BLaER1 treated with 17β-estradiol and CSF1 and Interleukin-3, amounts not matched to agents 10 nM and 100 nM (cell line): ENCODE data around the gene AP5Z1.
"Not testable (repeated sequence)": the region's sequence is repeated elsewhere in the genome, so short reads cannot be mapped to it uniquely, and the experiment has no call there.

Experiments used
- H3K27ac ChIP-seq, 11 experiments: shearing (Covaris generic); formaldehyde crosslinking; 2 replicates each; pipeline ENCODE4 v1.8.1; 2022
- H3K27me3 ChIP-seq, 11 experiments: shearing (Covaris generic); formaldehyde crosslinking; 2 replicates each; pipeline ENCODE4 v1.8.1; 2022
- H3K36me3 ChIP-seq, 11 experiments: shearing (Covaris generic); formaldehyde crosslinking; 2 replicates each; pipeline ENCODE4 v1.8.1; 2022
- H3K4me1 ChIP-seq, 10 experiments: shearing (Covaris generic); formaldehyde crosslinking; 2 replicates each; pipeline ENCODE4 v1.8.1; 2022
- H3K4me2 ChIP-seq, 11 experiments: shearing (Covaris generic); formaldehyde crosslinking; 2 replicates each; pipeline ENCODE4 v1.8.1; 2022
- H3K4me3 ChIP-seq, 10 experiments: shearing (Covaris generic); formaldehyde crosslinking; 2 replicates each; pipeline ENCODE4 v1.8.1; 2022
- H3K9ac ChIP-seq, 11 experiments: shearing (Covaris generic); formaldehyde crosslinking; 2 replicates each; pipeline ENCODE4 v1.8.1; 2022
- H3K9me3 ChIP-seq, 11 experiments: shearing (Covaris generic); formaldehyde crosslinking; replicated peaks in 1 of 11; 2 replicates each; pipeline ENCODE4 v1.8.1; 2022
- H4K20me1 ChIP-seq, 11 experiments: shearing (Covaris generic); formaldehyde crosslinking; 2 replicates each; pipeline ENCODE4 v1.8.1; 2022
- Cebpa-rat ChIP-seq, 11 experiments: shearing (Covaris generic); IDR thresholded peaks; 2 replicates each; pipeline ENCODE4 v1.8.1; 2022

Gene AP5Z1

DNA sequence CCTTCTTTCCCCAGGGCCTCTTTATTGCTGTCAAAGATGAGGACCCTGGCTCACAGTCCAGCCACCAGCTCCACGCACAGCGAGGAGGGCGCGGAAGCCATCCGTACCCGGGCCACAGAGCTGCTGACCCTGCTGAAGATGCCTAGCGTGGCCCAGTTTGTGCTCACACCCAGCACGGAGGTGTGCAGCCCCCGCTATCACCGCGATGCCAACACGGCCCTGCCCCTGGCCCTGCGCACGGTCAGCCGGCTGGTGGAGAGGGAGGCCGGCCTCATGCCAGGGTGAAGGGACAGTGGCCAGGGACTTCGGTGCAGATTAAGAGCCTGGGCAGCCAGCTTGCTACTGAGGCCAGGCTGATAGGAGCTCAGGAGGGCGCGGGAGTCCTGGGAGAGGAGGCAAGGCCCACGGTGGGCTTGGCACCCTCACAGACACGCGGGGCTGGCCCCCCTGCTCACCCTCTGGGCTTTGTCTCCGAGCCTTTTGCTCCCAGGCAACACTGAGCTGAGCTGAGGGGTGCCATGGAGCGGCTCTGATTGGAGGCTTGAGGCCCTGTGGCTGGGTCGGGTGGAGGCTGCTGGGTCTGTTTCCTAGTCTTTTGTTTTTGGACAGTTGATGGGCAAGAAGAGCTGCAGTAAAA is 15.8 kb downstream of the AP5Z1 start:
- H3K27ac ChIP-seq = peak overlapping the region in 5 of 11 experiments; percentile 21 to 56 (median 50); a peak in 6 of 22 replicates
- H3K4me1 ChIP-seq = peaks cover 21 to 48% (median 41%) of the 10 kb centered on the region in 10 experiments
- no peak for TF ChIP-seq Cebpa-rat (IDR thresholded peaks at IDR 0.05)
- H3K27me3 ChIP-seq = no peaks in the 10 kb centered on the region
- peak overlapping the region in 9 of 11 experiments; percentile 5 to 60 (median 51); a peak in 14 of 22 replicates for H3K9ac ChIP-seq
- peak overlapping the region in 2 of 10 experiments; percentile 11 to 48; a peak in 2 of 20 replicates for H3K4me3 ChIP-seq
- H4K20me1 ChIP-seq = peaks cover 0 to 84% (median 43%) of the 10 kb centered on the region in 11 experiments; a peak in 17 of 22 replicates
- peaks cover 0 to 4% (median 0%) of the 10 kb centered on the region in 11 experiments; a peak in 1 of 22 replicates for H3K9me3 ChIP-seq
- peaks cover 49 to 69% (median 59%) of the 10 kb centered on the region in 11 experiments for H3K36me3 ChIP-seq
- H3K4me2 ChIP-seq = peak overlapping the region; percentile 35 to 99 (median 82)

DNA sequence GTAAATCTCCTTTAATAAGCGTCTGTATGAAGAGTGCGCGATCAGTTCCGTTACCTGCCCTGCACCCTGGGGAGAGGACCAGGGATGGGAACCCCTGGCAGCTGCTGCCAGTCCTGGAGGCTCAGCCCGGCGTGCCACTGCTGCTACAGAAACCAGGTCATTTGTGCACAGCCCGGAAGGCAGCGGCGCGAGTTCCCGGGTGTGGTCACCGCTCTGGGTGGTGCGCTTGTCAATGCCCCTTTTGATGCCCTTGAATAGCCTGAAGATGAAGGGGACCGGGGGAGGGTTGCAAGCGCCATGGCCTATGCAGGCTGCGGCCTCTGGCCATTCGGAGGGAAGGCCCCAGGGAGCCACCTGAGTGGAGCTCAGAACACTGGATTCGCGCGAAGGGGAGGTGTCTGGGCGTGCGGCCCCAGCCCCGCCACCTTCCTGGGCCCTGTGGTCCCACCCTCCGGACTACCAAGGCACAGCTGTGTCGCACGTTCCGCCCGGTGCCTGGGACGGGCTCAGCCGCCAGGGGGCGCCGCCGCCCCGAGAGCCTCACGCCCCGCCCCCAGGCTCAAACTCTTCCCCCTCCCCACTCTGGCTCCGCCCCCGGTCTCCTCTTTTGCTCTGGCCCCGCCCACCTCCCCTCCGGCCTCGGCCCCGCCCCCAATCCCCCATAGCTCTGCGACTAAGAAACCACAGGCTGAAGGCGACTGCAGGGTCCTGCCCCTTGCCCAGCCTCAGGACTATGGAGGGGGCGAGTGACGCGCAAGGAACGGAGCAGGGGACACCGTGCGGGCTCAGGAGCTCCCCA is 16.5 kb downstream of the AP5Z1 start:
- Histone ChIP-seq H3K4me1 (peaks cover 21 to 53% (median 47%) of the 10 kb centered on the region in 10 experiments), H3K27me3 (no peaks in the 10 kb centered on the region), H3K9ac (peak overlapping the region; percentile 4 to 82 (median 74); a peak in 18 of 22 replicates), H3K9me3 (peaks cover 0 to 4% (median 0%) of the 10 kb centered on the region in 11 experiments; a peak in 1 of 22 replicates), H3K36me3 (peaks cover 44 to 62% (median 52%) of the 10 kb centered on the region in 11 experiments), H4K20me1 (peaks cover 0 to 80% (median 37%) of the 10 kb centered on the region in 11 experiments; a peak in 17 of 22 replicates), H3K4me2 (peak overlapping the region; percentile 73 to 99 (median 92)), H3K4me3 (peak overlapping the region; percentile 35 to 71 (median 57); a peak in 18 of 20 replicates), H3K27ac (peak overlapping the region in 9 of 11 experiments; percentile 25 to 80 (median 76); a peak in 18 of 22 replicates)
- TF ChIP-seq Cebpa-rat (IDR thresholded peaks at IDR 0.05) = no peak

DNA sequence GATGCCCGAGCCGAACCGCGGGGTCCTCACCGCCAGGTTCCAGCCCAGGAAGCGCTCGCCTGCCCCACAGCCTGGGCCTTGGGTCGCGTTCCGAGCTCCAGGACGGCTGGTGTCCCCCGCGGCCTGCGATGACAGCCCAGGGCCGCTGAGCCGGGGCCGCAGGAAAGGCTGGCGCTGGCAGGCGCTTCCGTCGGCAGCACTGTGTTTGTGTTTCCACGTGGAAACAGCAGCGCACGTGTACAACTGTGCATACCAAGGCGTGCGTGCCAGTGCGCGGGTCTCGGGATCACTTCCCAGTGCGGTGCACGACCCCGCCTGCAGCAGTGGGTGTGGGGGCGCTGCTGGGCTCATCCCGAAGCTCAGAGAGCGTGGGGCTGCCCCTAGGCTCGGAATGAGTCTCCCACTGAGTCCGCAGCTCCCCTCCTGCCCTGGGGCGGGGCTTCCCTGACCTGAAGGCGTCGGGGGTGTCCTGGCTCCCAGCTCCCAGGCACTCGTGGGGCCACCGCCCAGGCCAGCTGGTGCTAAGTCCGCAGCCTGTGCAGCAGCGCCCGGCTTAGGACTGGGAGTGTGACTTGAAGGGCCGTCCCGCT is 17.2 kb downstream of the AP5Z1 start:
- H3K27me3 ChIP-seq = no peaks in the 10 kb centered on the region
- peak overlapping the region; percentile 35 to 71 (median 57); a peak in 18 of 20 replicates for H3K4me3 ChIP-seq
- H3K9me3 ChIP-seq = peaks cover 0 to 4% (median 0%) of the 10 kb centered on the region in 11 experiments; a peak in 1 of 22 replicates
- peaks cover 39 to 55% (median 46%) of the 10 kb centered on the region in 11 experiments for H3K36me3 ChIP-seq
- H3K4me2 ChIP-seq = peak overlapping the region; percentile 73 to 99 (median 92)
- H3K4me1 ChIP-seq = peaks cover 21 to 60% (median 54%) of the 10 kb centered on the region in 10 experiments
- peak overlapping the region; percentile 4 to 82 (median 74); a peak in 18 of 22 replicates for H3K9ac ChIP-seq
- H3K27ac ChIP-seq = peak overlapping the region in 9 of 11 experiments; percentile 25 to 80 (median 76); a peak in 18 of 22 replicates
- no peak for TF ChIP-seq Cebpa-rat (IDR thresholded peaks at IDR 0.05)
- H4K20me1 ChIP-seq = peaks cover 0 to 80% (median 37%) of the 10 kb centered on the region in 11 experiments; a peak in 17 of 22 replicates

DNA sequence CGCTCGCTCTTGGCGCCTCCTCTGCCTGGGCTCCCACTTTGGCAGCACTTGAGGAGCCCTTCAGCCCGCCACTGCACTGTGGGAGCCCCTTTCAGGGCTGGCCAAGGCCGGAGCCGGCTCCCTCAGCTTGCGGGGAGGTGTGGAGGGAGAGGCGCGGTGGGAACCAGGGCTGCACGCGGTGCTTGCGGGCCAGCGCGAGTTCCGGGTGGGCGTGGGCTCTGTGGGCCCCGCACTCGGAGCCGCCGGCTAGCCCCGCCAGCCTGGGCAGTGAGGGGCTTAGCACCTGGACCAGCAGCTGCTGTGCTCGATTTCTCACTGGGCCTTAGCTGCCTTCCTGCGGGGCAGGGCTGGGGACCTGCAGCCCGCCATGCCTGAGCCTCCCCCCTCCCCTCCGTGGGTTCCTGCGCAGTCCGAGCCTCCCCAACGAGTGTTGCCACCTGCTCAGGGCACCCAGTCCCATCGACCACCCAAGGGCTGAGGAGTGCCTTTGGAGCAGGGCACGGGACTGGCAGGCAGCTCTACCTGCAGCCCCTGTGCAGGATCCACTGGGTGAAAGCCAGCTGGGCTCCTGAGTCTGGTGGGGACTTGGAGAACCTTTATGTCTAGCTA is 18.1 kb downstream of the AP5Z1 start:
- H3K4me3 ChIP-seq, H3K9ac ChIP-seq, H3K27me3 ChIP-seq, H3K9me3 ChIP-seq: not testable (repeated sequence)
- Histone ChIP-seq H3K4me2 (peak overlapping the region in 9 of 11 experiments; percentile 12 to 99 (median 92); a peak in 14 of 22 replicates), H3K27ac (peak overlapping the region in 1 of 11 experiments; percentile 74; a peak in 2 of 22 replicates), H3K4me1 (peaks cover 24 to 66% (median 61%) of the 10 kb centered on the region in 10 experiments), H3K36me3 (peaks cover 30 to 46% (median 38%) of the 10 kb centered on the region in 11 experiments), H4K20me1 (peaks cover 0 to 74% (median 31%) of the 10 kb centered on the region in 11 experiments; a peak in 16 of 22 replicates)

DNA sequence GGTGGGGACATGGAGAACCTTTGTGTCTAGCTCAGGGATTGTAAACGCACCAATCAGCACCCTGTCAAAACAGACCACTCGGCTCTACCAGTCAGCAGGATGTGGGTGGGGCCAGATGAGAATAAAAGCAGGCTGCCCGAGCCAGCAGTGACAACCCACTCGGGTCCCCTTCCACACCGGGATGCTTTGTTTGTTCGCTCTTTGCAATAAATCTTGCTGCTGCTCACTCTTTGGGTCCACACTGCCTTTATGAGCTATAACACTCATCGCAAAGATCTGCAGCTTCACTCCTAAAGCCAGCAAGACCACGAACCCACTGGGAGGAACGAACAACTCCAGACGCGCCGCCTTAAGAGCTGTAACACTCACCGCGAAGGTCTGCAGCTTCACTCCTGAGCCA is 18.7 kb downstream of the AP5Z1 start:
- H3K4me2 ChIP-seq = peak overlapping the region in 2 of 11 experiments; percentile 11 to 92; a peak in 2 of 22 replicates
- peaks cover 25 to 39% (median 31%) of the 10 kb centered on the region in 11 experiments for H3K36me3 ChIP-seq

DNA sequence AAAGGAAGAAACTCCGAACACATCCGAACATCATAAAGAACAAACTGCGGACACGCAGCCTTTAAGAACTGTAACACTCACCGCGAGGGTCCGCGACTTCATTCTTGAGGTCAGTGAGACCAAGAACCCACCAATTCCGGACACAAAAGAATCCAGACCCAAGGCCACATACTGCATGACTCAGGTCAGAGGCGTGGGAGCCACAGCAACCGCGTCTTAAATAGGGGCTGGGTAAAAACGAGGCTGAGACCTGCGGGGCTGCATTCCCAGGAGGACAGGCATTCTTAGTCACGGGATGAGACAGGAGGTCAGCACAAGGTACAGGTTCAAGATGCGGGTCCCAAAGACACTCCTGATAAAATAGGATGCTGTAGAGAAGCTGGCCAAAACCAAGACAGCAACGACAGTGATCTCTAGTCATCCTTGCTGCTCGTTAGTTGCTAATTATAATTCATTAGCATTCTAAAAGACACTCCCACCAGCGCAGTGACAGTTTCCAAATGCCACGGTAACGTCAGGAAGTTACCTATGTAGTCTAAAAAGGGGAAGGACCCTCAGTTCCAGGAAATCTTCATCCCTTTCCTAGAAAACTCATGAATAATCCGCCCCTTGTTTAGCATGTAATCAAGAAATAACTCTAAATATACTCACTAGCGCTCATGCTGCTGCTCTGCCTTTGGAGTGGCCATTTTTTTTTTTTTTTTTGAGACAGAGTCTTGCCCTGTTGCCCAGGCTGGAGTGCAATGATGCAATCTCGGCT is 19.3 kb downstream of the AP5Z1 start:
- no peak overlapping the region for H3K27ac ChIP-seq
- 0 out of 22 replicates have a peak, but pooled peaks of 1 of the 11 experiments have one; percentile 21 for TF ChIP-seq Cebpa-rat (IDR thresholded peaks at IDR 0.05)
- H3K4me2 ChIP-seq = 0 out of 22 replicates have a peak overlapping the region, but pooled peaks of 2 of the 11 experiments have one; percentile 11 to 20
- peaks cover 0 to 63% (median 28%) of the 10 kb centered on the region in 11 experiments; a peak in 16 of 22 replicates for H4K20me1 ChIP-seq
- H3K27me3 ChIP-seq = no peaks in the 10 kb centered on the region
- peaks cover 0 to 4% (median 0%) of the 10 kb centered on the region in 11 experiments; a peak in 1 of 22 replicates for H3K9me3 ChIP-seq
- H3K9ac ChIP-seq = no peak overlapping the region
- H3K4me3 ChIP-seq = no peak overlapping the region
- peaks cover 21 to 33% (median 26%) of the 10 kb centered on the region in 11 experiments for H3K36me3 ChIP-seq
- peaks cover 37 to 79% (median 73%) of the 10 kb centered on the region in 10 experiments for H3K4me1 ChIP-seq

More for the DNA sequence above, 18.7 kb downstream of the AP5Z1 start:
- H3K9ac ChIP-seq, H3K27ac ChIP-seq, H3K9me3 ChIP-seq, H3K27me3 ChIP-seq, H3K4me3 ChIP-seq: not testable (repeated sequence)
- H4K20me1 ChIP-seq = peaks cover 0 to 69% (median 28%) of the 10 kb centered on the region in 11 experiments; a peak in 16 of 22 replicates
- H3K4me1 ChIP-seq = peaks cover 31 to 73% (median 67%) of the 10 kb centered on the region in 10 experiments

DNA sequence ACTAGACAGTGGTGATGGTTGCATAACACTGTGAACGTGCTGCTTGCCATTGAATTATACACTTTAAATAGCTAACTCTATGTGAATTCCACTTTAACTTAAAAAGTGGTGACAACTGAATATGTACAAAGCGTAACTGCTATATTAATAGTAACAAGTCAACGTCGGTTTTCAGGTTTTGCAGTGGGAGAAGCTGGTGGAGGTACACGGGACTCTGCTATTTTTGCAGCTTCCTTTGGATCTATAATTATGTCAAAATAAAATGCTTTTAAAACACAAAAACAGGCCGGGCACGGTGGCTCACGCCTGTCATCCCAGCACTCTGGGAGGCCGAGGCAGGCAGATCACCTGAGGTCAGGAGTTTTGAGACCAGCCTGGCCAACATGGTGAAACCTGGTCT is 21.0 kb downstream of the AP5Z1 start:
- peaks cover 4 to 51% (median 17%) of the 10 kb centered on the region in 11 experiments; a peak in 17 of 22 replicates for H4K20me1 ChIP-seq
- peaks cover 38 to 88% (median 82%) of the 10 kb centered on the region in 10 experiments for H3K4me1 ChIP-seq
- no peak overlapping the region for H3K4me3 ChIP-seq
- no peak overlapping the region for H3K9ac ChIP-seq
- H3K9me3 ChIP-seq = peaks cover 0 to 4% (median 0%) of the 10 kb centered on the region in 11 experiments; a peak in 1 of 22 replicates
- peak overlapping the region in 5 of 11 experiments; percentile 6 to 56 (median 48); a peak in 7 of 22 replicates for H3K4me2 ChIP-seq
- peaks cover 5 to 18% (median 11%) of the 10 kb centered on the region in 11 experiments; a peak in 20 of 22 replicates for H3K36me3 ChIP-seq
- no peaks in the 10 kb centered on the region for H3K27me3 ChIP-seq
- no peak overlapping the region for H3K27ac ChIP-seq
- no peak for TF ChIP-seq Cebpa-rat (IDR thresholded peaks at IDR 0.05)
